Caco-2 (cell line): ENCODE results near the gene CTNNA2. TPM values are rescaled to one million over a fixed set of nuclear protein-coding genes. Genes with fewer than 3 reads are reported as not detected.

Source experiments
- BruUV-seq: library from RNA; stranded (reverse); fragments of 400-500 nt; replicated peaks from 2 replicates; lab custom pipeline; 2021; lab: Mats Ljungman, UMichigan
- CTCF ChIA-PET: fragments of 300-600 bp; sonication (Branson Sonifier 250); formaldehyde crosslinking; loops from one replicate; lab custom pipeline; 2022; ENCODE audit warnings: antibody characterized with exemption; lab: Charles Lee
- POLR2A ChIA-PET: fragments of 300-600 bp; sonication (Branson Sonifier 250); formaldehyde crosslinking; loops from one replicate; lab custom pipeline; 2022; ENCODE audit warnings: antibody characterized with exemption; lab: Charles Lee
- DNase-seq, 2 experiments: peaks; one replicate each; pipeline versions ENCODE4 v3.0.0 to v3.0.0-alpha.2; 2020 to 2022
- H3K27me3 ChIP-seq: replicated peaks from 2 replicates; pipeline ENCODE4 v1.6.0; 2011; ENCODE audit warnings: low read length; ENCODE audit not compliant: control insufficient read depth, insufficient read depth
- H3K36me3 ChIP-seq: 2 replicates; pipeline ENCODE4 v1.5.1; 2011; ENCODE audit warnings: low read length; ENCODE audit not compliant: control insufficient read depth, insufficient read depth
- H3K4me1 ChIP-seq: fragments of 250-450 bp; sonication (Bioruptor Pico); 2 replicates; pipeline ENCODE4 v1.5.1; 2020; ENCODE audit warnings: mild to moderate bottlenecking
- H3K4me3 ChIP-seq: 2 replicates; pipeline ENCODE4 v1.5.1; 2011; ENCODE audit warnings: low read depth, mild to moderate bottlenecking, control low read depth, low read length
- H3K9me3 ChIP-seq: fragments of 250-450 bp; sonication (Bioruptor Pico); 2 replicates; pipeline ENCODE4 v1.5.1; 2020; ENCODE audit warnings: mild to moderate bottlenecking, moderate library complexity
- H3K27ac Mint-ChIP-seq: one replicate; pipeline ENCODE4 v1.8.0; 2022; ENCODE audit warnings: mixed read lengths; ENCODE audit not compliant: unreplicated experiment
- H3K27me3 Mint-ChIP-seq: one replicate; pipeline ENCODE4 v1.8.0; 2022; ENCODE audit warnings: mixed read lengths; ENCODE audit not compliant: insufficient read depth, unreplicated experiment
- H3K36me3 Mint-ChIP-seq: one replicate; pipeline ENCODE4 v1.8.0; 2022; ENCODE audit warnings: mild to moderate bottlenecking, mixed read lengths; ENCODE audit not compliant: insufficient read depth, unreplicated experiment
- H3K4me1 Mint-ChIP-seq: one replicate; pipeline ENCODE4 v1.8.0; 2022; ENCODE audit warnings: low read depth, mixed read lengths; ENCODE audit not compliant: unreplicated experiment
- H3K4me3 Mint-ChIP-seq: one replicate; pipeline ENCODE4 v1.8.0; 2022; ENCODE audit warnings: mild to moderate bottlenecking, moderate library complexity, mixed read lengths; ENCODE audit not compliant: unreplicated experiment
- H3K9me3 Mint-ChIP-seq: one replicate; pipeline ENCODE4 v1.8.0; 2022; ENCODE audit warnings: mixed read lengths; ENCODE audit not compliant: unreplicated experiment
- intact Hi-C: fragments of 100-400 bp; cut with micrococcal nuclease; formaldehyde crosslinking; loops from one replicate; pipeline ENCODE4 v1.10.0; 2022; ENCODE audit not compliant: unreplicated experiment
- total RNA-seq: library from RNA; stranded (reverse); gene quantifications from 2 replicates; pipeline ENCODE4 v1.2.3, GENCODE V29; 2022
- TF ChIP-seq, protein P1 (sequence below), 2 experiments: fragments of 200-600 bp in 1 of 2; IDR thresholded peaks; 1 replicate in 1 of 2; 2 replicates in 1 of 2; pipeline versions ENCODE4 v1.5.1 to v1.8.0; 2011 to 2022; ENCODE audit warnings: antibody characterized with exemption in 1 of 2, control low read depth in 1 of 2, inconsistent platforms in 1 of 2, low read depth in 1 of 2, low read length in 1 of 2, mild to moderate bottlenecking in 1 of 2, moderate library complexity in 1 of 2; ENCODE audit not compliant: insufficient read depth in 1 of 2, severe bottlenecking in 1 of 2, unreplicated experiment in 1 of 2

CTNNA2 gene
- total RNA-seq, 1 experiment from 2014 or later: not detected

DNA sequence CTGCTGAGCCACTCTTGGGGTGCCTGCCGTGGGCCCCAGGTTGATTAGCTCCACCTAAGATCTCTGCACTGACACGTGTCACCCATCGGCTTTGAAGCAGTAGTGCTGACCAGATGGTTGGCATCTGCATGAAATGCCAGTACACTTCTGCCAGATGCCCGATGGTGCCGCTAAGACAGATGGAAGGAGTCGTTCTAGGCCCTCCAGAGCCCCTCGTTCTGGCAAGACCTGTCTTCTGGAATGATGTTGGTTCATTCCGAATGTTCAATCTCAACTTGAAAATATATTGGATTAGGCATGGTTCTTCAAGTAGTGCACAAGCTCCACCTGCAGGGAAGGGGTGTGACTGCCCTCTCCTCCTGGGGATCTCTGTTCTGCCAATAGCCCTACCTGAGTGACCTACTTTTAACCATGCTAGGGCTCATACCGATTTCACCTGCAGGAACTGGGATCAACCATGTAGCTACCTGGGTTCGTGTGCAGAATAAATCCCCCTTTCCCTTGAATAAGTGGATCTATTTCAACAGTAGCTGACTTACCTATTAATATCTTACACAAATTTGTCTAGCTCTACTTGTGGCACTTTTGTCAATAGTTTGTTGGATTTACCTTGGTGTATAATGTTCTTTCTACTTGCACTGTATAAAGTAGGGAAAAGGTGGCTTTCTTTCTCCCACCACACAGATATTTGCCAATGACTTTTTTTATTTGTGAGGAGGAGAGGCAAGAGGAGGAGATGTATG lies 342.6 kb downstream of the CTNNA2 start:
- no peaks in the 10 kb centered on the region for H3K4me1 Mint-ChIP-seq
- H3K4me3 Mint-ChIP-seq: no peak overlapping the region
- peaks cover 14% of the 10 kb centered on the region for H3K27me3 Mint-ChIP-seq
- Histone ChIP-seq H3K36me3 (no peaks in the 10 kb centered on the region), H3K4me3 (no peak overlapping the region), H3K4me1 (no peaks in the 10 kb centered on the region), H3K9me3 (no peaks in the 10 kb centered on the region), H3K27me3 (no peaks in the 10 kb centered on the region)
- peak in 1 of 2 experiments; percentile 43 for DNase-seq
- POLR2A ChIA-PET: no interaction called here
- CTCF ChIA-PET: interaction anchor here (1.0 to 1.4 kb wide), 2 partner anchors 185 to 186 kb away, joined by 3 read pairs; no protein-coding TSS in a partner anchor
- TF ChIP-seq, protein P1, sequence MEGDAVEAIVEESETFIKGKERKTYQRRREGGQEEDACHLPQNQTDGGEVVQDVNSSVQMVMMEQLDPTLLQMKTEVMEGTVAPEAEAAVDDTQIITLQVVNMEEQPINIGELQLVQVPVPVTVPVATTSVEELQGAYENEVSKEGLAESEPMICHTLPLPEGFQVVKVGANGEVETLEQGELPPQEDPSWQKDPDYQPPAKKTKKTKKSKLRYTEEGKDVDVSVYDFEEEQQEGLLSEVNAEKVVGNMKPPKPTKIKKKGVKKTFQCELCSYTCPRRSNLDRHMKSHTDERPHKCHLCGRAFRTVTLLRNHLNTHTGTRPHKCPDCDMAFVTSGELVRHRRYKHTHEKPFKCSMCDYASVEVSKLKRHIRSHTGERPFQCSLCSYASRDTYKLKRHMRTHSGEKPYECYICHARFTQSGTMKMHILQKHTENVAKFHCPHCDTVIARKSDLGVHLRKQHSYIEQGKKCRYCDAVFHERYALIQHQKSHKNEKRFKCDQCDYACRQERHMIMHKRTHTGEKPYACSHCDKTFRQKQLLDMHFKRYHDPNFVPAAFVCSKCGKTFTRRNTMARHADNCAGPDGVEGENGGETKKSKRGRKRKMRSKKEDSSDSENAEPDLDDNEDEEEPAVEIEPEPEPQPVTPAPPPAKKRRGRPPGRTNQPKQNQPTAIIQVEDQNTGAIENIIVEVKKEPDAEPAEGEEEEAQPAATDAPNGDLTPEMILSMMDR (IDR thresholded peaks at IDR 0.05; ENCODE audit: insufficient read depth in 1 of 2, low read depth in 1 of 2, low read length in 1 of 2, severe bottlenecking in 1 of 2, unreplicated experiment in 1 of 2): peak; percentile 34 to 60
- no peaks in the 10 kb centered on the region for H3K36me3 Mint-ChIP-seq
- no peak overlapping the region for H3K27ac Mint-ChIP-seq
- no peaks in the 10 kb centered on the region for H3K9me3 Mint-ChIP-seq
- no TSS peak for BruUV-seq
- intact Hi-C loops: loop anchor here (1.0 kb wide), 3 partner anchors 185 to 632 kb away; no protein-coding TSS in a partner anchor

DNA sequence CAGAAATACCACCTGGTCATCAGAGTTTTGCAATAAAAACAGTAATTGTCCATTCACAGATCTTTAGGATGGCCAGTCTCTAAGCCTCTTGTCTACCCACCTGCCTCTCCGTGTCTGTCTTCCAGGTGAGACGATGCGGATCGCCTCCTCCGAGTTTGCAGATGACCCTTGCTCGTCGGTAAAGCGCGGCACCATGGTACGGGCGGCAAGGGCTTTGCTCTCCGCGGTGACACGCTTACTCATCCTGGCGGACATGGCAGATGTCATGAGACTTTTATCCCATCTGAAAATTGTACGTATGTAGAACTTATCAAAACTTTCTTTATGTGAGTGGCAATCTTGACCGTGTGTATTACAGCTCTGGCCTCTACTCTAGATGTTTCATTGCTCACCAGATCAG lies 345.0 kb downstream of the CTNNA2 start:
- Mint-ChIP-seq H3K4me3 (no peak overlapping the region), H3K27ac (no peak overlapping the region), H3K9me3 (no peaks in the 10 kb centered on the region), H3K27me3 (peaks cover 10% of the 10 kb centered on the region), H3K36me3 (no peaks in the 10 kb centered on the region), H3K4me1 (no peaks in the 10 kb centered on the region)
- H3K27me3 ChIP-seq: no peaks in the 10 kb centered on the region
- no peaks in the 10 kb centered on the region for H3K4me1 ChIP-seq
- no peak for DNase-seq
- ChIA-PET CTCF (no interaction called here), POLR2A (no interaction called here)
- TF ChIP-seq, protein P1 (IDR thresholded peaks at IDR 0.05; ENCODE audit: insufficient read depth in 1 of 2, low read depth in 1 of 2, low read length in 1 of 2, severe bottlenecking in 1 of 2, unreplicated experiment in 1 of 2): no peak
- no peaks in the 10 kb centered on the region for H3K36me3 ChIP-seq
- no peak overlapping the region for H3K4me3 ChIP-seq
- BruUV-seq: no TSS peak
- H3K9me3 ChIP-seq: no peaks in the 10 kb centered on the region
- intact Hi-C loops: no loop called here

DNA sequence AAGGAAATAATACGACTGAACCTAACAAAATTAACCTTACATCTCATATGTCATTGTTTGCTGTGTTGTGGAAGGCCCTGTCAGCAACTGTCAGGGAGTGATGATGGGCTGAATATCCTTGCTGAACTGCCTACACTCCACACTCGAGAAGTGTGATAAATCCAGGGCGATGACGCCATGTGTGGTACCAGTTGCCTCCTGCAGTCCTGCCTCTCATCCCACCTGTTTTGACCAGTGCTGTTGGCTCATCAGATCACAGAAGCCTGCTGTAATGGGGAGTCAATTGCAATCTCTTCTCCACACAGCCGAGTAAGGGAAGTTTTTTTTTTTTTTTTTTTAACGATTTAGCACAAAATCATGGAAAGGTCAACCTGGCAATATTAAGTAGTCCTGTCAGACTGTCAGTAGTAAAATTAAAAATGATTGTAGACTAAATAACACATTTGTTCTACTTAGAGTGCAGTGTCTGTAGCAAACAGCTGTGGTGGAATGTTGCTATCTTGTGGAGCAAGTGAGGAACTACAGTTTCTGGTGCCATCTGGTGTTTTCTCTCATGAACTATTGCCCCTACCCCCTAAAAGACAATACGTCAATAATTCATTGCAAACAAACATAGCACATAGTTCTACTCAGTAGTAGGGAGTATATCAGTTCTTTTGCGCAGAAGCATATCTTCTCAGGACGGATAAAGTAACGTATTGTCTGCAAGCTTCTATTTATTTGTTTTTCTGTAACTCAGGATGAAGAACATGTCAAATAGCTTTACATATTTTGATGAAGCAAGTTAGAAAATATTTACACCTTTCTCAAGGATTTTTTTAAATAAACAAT lies 347.6 kb downstream of the CTNNA2 start:
- intact Hi-C loops: loop anchor here (1.0 to 5.0 kb wide), 3 partner anchors 533 to 637 kb away; no protein-coding TSS in a partner anchor
- no peak overlapping the region for H3K4me3 Mint-ChIP-seq
- H3K4me3 ChIP-seq: no peak overlapping the region
- CTCF ChIA-PET: no interaction called here
- H3K4me1 ChIP-seq: no peaks in the 10 kb centered on the region
- H3K27ac Mint-ChIP-seq: no peak overlapping the region
- POLR2A ChIA-PET: no interaction called here
- no peaks in the 10 kb centered on the region for H3K27me3 ChIP-seq
- H3K36me3 Mint-ChIP-seq: no peaks in the 10 kb centered on the region
- BruUV-seq: no TSS peak
- TF ChIP-seq, protein P1 (IDR thresholded peaks at IDR 0.05; ENCODE audit: insufficient read depth in 1 of 2, low read depth in 1 of 2, low read length in 1 of 2, severe bottlenecking in 1 of 2, unreplicated experiment in 1 of 2): peak; percentile 65 to 74
- H3K9me3 Mint-ChIP-seq: no peaks in the 10 kb centered on the region
- no peaks in the 10 kb centered on the region for H3K9me3 ChIP-seq
- H3K27me3 Mint-ChIP-seq: peaks cover 13% of the 10 kb centered on the region
- no peaks in the 10 kb centered on the region for H3K4me1 Mint-ChIP-seq
- H3K36me3 ChIP-seq: no peaks in the 10 kb centered on the region
- DNase-seq: peak in 1 of 2 experiments; percentile 30
